Omental fat pad (tissue), 4 donors: ENCODE measurements around the gene FOXJ1. TPM values are rescaled to one million over a fixed set of nuclear protein-coding genes. Genes with fewer than 3 reads are reported as not detected.
"Not testable (repeated sequence)": the region's sequence is repeated elsewhere in the genome, so short reads cannot be mapped to it uniquely, and the experiment has no call there.

Experiments
- ATAC-seq: fragments of 150-250 bp; one replicate; pipeline ENCODE4 v1.9.1; 2016; ENCODE audit warnings: mild to moderate bottlenecking, moderate library complexity; ENCODE audit not compliant: low FRiP score
- DNase-seq: peaks from one replicate; pipeline ENCODE4 v3.0.0-alpha.2; 2019; ENCODE audit warnings: low spot score
- total RNA-seq, 4 donors: library from RNA; depleted of rRNA; stranded (reverse); fragments of >200 nt; gene quantifications; one replicate each; pipeline ENCODE4 v1.1.0, GENCODE V29; 2016
- TF ChIP-seq, protein P1 (sequence below), 3 donors: fragments of 450-650 bp; IDR thresholded peaks; one replicate each; pipeline ENCODE4 v1.5.1; 2016 to 2017; ENCODE audit warnings: antibody characterized with exemption in 3 of 3, mild to moderate bottlenecking in 3 of 3, moderate library complexity in 2 of 3

Gene FOXJ1
- total RNA-seq: under 1 TPM in 1 of 4 donors, not detected in 3; 0.46 TPM

GRCh38 chr17:76141212-76142038 lies at the start of gene FOXJ1:
FOXJ1 (minus strand) TSS chr17:76141245; CDS start chr17:76140395, 850 bp downstream.
- ATAC-seq (peak; percentile 86), DNase-seq (peak; percentile 77)
- TF ChIP-seq, protein P1, sequence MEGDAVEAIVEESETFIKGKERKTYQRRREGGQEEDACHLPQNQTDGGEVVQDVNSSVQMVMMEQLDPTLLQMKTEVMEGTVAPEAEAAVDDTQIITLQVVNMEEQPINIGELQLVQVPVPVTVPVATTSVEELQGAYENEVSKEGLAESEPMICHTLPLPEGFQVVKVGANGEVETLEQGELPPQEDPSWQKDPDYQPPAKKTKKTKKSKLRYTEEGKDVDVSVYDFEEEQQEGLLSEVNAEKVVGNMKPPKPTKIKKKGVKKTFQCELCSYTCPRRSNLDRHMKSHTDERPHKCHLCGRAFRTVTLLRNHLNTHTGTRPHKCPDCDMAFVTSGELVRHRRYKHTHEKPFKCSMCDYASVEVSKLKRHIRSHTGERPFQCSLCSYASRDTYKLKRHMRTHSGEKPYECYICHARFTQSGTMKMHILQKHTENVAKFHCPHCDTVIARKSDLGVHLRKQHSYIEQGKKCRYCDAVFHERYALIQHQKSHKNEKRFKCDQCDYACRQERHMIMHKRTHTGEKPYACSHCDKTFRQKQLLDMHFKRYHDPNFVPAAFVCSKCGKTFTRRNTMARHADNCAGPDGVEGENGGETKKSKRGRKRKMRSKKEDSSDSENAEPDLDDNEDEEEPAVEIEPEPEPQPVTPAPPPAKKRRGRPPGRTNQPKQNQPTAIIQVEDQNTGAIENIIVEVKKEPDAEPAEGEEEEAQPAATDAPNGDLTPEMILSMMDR (IDR thresholded peaks at IDR 0.05): no peak

- TF ChIP-seq, protein P1 (IDR thresholded peaks at IDR 0.05): no peak
- no peak for ATAC-seq
Measured at GRCh38 chr17:76189741-76190140, 48.7 kb upstream of the FOXJ1 start.

GRCh38 chr17:76189247-76189646 lies 48.2 kb upstream of the FOXJ1 start:
- ATAC-seq: no peak
- DNase-seq: no peak

More at GRCh38 chr17:76189741-76190140, 48.7 kb upstream of the FOXJ1 start:
- DNase-seq: no peak

GRCh38 chr17:76188213-76189016 lies 47.4 kb upstream of the FOXJ1 start:
- TF ChIP-seq, protein P1 (IDR thresholded peaks at IDR 0.05): no peak
- ATAC-seq: no peak
- DNase-seq: no peak

More at GRCh38 chr17:76189247-76189646, 48.2 kb upstream of the FOXJ1 start:
- TF ChIP-seq, protein P1 (IDR thresholded peaks at IDR 0.05): no peak

DNA sequence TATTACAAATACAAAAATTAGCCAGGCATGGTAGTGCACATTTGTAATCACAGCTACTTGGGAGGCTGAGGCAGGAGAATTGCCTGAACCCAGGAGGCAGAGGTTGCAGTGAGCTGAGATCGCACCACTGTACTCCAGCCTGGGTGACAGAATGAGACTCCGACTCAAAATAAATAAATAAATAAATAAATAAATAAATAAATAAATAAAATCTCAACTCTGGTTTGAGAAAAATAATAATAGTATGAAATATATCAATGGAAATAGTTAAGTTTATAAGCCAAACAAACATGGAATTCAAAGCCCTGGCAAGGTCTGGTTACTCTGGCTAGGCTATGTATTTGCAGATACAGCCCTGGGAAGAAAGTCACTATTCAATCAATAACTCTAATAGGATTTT lies 45.7 kb upstream of the FOXJ1 start:
- DNase-seq, ATAC-seq: not testable (repeated sequence)

- TF ChIP-seq, protein P1 (IDR thresholded peaks at IDR 0.05): no peak
- no peak for DNase-seq
- ATAC-seq: no peak
Measured at GRCh38 chr17:76184290-76184689, 43.2 kb upstream of the FOXJ1 start.

DNA sequence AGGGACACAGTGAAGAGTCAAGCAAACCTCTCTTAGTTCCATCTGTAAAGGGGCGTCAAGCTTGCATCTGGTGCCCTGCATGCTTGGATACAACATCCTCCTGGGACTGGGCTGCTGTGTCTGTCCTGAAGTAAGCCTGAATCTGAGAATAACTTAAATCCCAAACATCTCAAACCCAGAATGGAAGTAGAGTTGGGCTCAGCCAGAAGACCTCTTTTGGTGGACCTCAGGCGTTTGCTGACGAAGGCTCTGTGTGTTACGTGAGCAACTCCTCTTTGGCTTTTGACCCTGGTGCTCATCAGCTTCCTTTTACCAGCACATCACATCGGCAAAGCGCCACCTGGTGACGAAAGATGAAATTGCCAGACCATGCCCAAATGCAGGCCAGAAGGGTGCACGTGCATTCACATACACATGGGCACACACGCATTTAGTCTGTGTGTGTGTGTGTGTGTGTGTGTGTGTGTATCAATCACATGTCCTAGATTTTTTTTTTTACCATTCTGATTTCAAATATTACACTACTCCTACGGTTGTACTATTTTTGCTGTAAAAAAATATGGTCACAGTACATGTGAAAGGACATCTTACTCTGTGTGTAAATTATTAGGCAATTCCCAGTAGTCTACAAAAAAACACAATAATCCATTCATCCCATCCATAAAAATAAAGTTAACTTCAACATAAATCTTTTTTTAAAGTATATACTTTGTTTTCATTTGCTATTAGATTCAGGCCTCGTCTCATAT lies 41.1 kb upstream of the FOXJ1 start:
- DNase-seq (peak; percentile 99), ATAC-seq (peak; percentile 86)
- TF ChIP-seq, protein P1 (IDR thresholded peaks at IDR 0.05): peak in 1 of 3 donors; percentile 65
